RKO (cell line): ENCODE results near the gene NRXN3.

ENCODE experiments used
- DNase-seq: peaks from one replicate; pipeline ENCODE4 v3.0.0-alpha.2; 2016; ENCODE audit warnings: low spot score

NRXN3 gene

GRCh38 chr14:79287976-79288375 is 1117.8 kb downstream of the NRXN3 start:
- DNase-seq = no peak

- DNase-seq = no peak
These were observed 1123.5 kb downstream of the NRXN3 start for GRCh38 chr14:79293482-79294177.

GRCh38 chr14:79294499-79294898 is 1124.3 kb downstream of the NRXN3 start:
- DNase-seq = no peak

GRCh38 chr14:79295385-79295784 is 1125.2 kb downstream of the NRXN3 start:
- no peak for DNase-seq

- no peak for DNase-seq
These were observed 1128.2 kb downstream of the NRXN3 start for GRCh38 chr14:79298373-79298772.

- DNase-seq = no peak
These were observed 1129.0 kb downstream of the NRXN3 start for GRCh38 chr14:79299162-79299561.

GRCh38 chr14:79304279-79304678 is 1134.1 kb downstream of the NRXN3 start:
- DNase-seq = no peak

- no peak for DNase-seq
These were observed 1136.4 kb downstream of the NRXN3 start for GRCh38 chr14:79306546-79306945.

- DNase-seq = peak; percentile 9
These were observed 1148.2 kb downstream of the NRXN3 start for GRCh38 chr14:79318371-79318770.

- DNase-seq = no peak
These were observed 1150.4 kb downstream of the NRXN3 start for GRCh38 chr14:79320561-79320960.

- DNase-seq = no peak
These were observed 1150.9 kb downstream of the NRXN3 start for GRCh38 chr14:79321070-79321469.

- no peak for DNase-seq
These were observed 1154.9 kb downstream of the NRXN3 start for GRCh38 chr14:79325071-79325470.

- no peak for DNase-seq
These were observed 1155.4 kb downstream of the NRXN3 start for GRCh38 chr14:79325557-79325956.

GRCh38 chr14:79328863-79329262 is 1158.7 kb downstream of the NRXN3 start:
- DNase-seq = no peak

- no peak for DNase-seq
These were observed 1161.7 kb downstream of the NRXN3 start for GRCh38 chr14:79331830-79332229.

GRCh38 chr14:79332504-79333197 is 1162.5 kb downstream of the NRXN3 start:
- DNase-seq = no peak

- DNase-seq = no peak
These were observed 1163.0 kb downstream of the NRXN3 start for GRCh38 chr14:79333198-79333546.

GRCh38 chr14:79334272-79334671 is 1164.1 kb downstream of the NRXN3 start:
- no peak for DNase-seq

- no peak for DNase-seq
These were observed 1167.6 kb downstream of the NRXN3 start for GRCh38 chr14:79337761-79338160.

GRCh38 chr14:79342942-79343341 is 1172.8 kb downstream of the NRXN3 start:
- no peak for DNase-seq

- no peak for DNase-seq
These were observed 1180.8 kb downstream of the NRXN3 start for GRCh38 chr14:79351011-79351410.

- no peak for DNase-seq
These were observed 1182.0 kb downstream of the NRXN3 start for GRCh38 chr14:79352076-79352630.

GRCh38 chr14:79354336-79354735 is 1184.2 kb downstream of the NRXN3 start:
- no peak for DNase-seq

GRCh38 chr14:79356040-79356439 is 1185.9 kb downstream of the NRXN3 start:
- no peak for DNase-seq
